Measurements from ENCODE around the gene GJD2. TPM values are rescaled to one million over a fixed set of nuclear protein-coding genes. Genes with fewer than 3 reads are reported as not detected.
A peak's percentile ranks its signal among the peaks of the same experiment; 100 is the strongest.

The GJD2 gene
- total RNA-seq (2021; ENCODE audit: unreplicated experiment), result not detected
- not detected for polyA plus RNA-seq (2012; ENCODE audit: insufficient read length)
- not detected for Bru-seq, nascent RNA
- not detected for BruChase-seq, experiment 1, labeled RNA remaining after a 2-hour chase
- BruChase-seq, experiment 2, labeled RNA remaining after a 6-hour chase, result not detected
- long read RNA-seq, result 0 reads

GRCh38 chr15:34754674-34755418 is at the start of gene GJD2:
Gene GJD2 (minus strand): TSS chr15:34754998. CDS start chr15:34754488, 510 bp downstream.
- H3K27ac ChIP-seq (ENCODE audit: low read length), result no peak within 1 kb of the TSS
- H3K36me3 ChIP-seq (ENCODE audit: control insufficient read depth, insufficient read depth, low read length), result no peaks in the 10 kb centered on the region
- H3K4me3 ChIP-seq (ENCODE audit: low read depth in 2 of 2, low read length in 2 of 2), result peak within 1 kb of the TSS in 1 of 2 experiments; percentile 12; a peak in 1 of 4 replicates
- ATAC-seq, result no peak
- ChIA-PET CTCF (no interaction called here), POLR2A (no interaction called here)
- DNase-seq (ENCODE audit: low read depth, low spot score), result no peak
- intact Hi-C loops (cut with micrococcal nuclease; ENCODE audit: unreplicated experiment), result no loop called here
- no peaks in the 10 kb centered on the region for H3K4me1 ChIP-seq (ENCODE audit: control insufficient read depth, insufficient read depth, low read length)
- H3K9me3 ChIP-seq (ENCODE audit: control insufficient read depth, insufficient read depth, low read depth, low read length), result no peaks in the 10 kb centered on the region
- BruUV-seq (replicated peaks), result no TSS peak
- peaks cover 34% of the 10 kb centered on the region for H3K27me3 ChIP-seq (ENCODE audit: control insufficient read depth, insufficient read depth, low read length)
- in situ Hi-C loops (cut with HindIII; ENCODE audit: low pct_unique_long_range_greater_than_20kb, low sequenced_read_pairs), result no loop called here
- TF ChIP-seq, protein P1, sequence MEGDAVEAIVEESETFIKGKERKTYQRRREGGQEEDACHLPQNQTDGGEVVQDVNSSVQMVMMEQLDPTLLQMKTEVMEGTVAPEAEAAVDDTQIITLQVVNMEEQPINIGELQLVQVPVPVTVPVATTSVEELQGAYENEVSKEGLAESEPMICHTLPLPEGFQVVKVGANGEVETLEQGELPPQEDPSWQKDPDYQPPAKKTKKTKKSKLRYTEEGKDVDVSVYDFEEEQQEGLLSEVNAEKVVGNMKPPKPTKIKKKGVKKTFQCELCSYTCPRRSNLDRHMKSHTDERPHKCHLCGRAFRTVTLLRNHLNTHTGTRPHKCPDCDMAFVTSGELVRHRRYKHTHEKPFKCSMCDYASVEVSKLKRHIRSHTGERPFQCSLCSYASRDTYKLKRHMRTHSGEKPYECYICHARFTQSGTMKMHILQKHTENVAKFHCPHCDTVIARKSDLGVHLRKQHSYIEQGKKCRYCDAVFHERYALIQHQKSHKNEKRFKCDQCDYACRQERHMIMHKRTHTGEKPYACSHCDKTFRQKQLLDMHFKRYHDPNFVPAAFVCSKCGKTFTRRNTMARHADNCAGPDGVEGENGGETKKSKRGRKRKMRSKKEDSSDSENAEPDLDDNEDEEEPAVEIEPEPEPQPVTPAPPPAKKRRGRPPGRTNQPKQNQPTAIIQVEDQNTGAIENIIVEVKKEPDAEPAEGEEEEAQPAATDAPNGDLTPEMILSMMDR (IDR thresholded peaks at IDR 0.05), result no peak
- TF ChIP-seq TCF7L2 (IDR thresholded peaks at IDR 0.05; ENCODE audit: low read depth, low read length) (no peak), POLR2AphosphoS5 (IDR thresholded peaks at IDR 0.05; ENCODE audit: low read depth, low read length) (no peak), SIN3A (IDR thresholded peaks at IDR 0.05; ENCODE audit: borderline replicate concordance, insufficient read depth, low read depth, low read length) (no peak), REST (IDR thresholded peaks at IDR 0.05; ENCODE audit: insufficient read depth in 1 of 2, low read depth in 2 of 2, low read length in 1 of 2) (no peak)

DNA sequence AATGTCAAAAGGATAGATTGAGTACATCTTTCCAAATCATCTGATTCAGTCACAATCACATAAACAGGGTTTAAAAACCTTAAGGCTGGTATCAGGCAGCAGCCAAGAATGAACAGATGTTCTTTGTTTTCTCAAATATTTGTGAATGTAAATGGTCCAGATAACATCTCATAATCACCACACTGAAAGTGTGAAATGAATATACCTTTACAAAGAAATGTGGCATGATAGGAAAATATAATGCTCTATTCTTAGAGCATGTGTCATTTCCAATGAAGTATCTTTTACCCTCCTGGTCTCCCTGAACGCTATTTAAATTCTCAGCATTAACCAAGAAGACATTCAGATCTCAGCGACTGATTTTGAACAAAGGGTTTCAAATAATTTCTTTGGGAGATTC is 49.3 kb upstream of the GJD2 start:
- CTCF ChIA-PET, result no interaction called here
- Histone ChIP-seq H3K4me1 (ENCODE audit: control insufficient read depth, insufficient read depth, low read length) (no peaks in the 10 kb centered on the region), H3K9me3 (ENCODE audit: control insufficient read depth, insufficient read depth, low read depth, low read length) (no peaks in the 10 kb centered on the region), H3K4me3 (ENCODE audit: low read depth in 2 of 2, low read length in 2 of 2) (no peak overlapping the region), H3K27me3 (ENCODE audit: control insufficient read depth, insufficient read depth, low read length) (no peaks in the 10 kb centered on the region), H3K27ac (ENCODE audit: low read length) (no peak overlapping the region), H3K36me3 (ENCODE audit: control insufficient read depth, insufficient read depth, low read length) (no peaks in the 10 kb centered on the region)
- TF ChIP-seq SIN3A (IDR thresholded peaks at IDR 0.05; ENCODE audit: borderline replicate concordance, insufficient read depth, low read depth, low read length), result no peak
- no peak for TF ChIP-seq REST (IDR thresholded peaks at IDR 0.05; ENCODE audit: insufficient read depth in 1 of 2, low read depth in 2 of 2, low read length in 1 of 2)
- TF ChIP-seq, protein P1 (IDR thresholded peaks at IDR 0.05), result no peak
- TF ChIP-seq POLR2AphosphoS5 (IDR thresholded peaks at IDR 0.05; ENCODE audit: low read depth, low read length), result no peak
- TF ChIP-seq TCF7L2 (IDR thresholded peaks at IDR 0.05; ENCODE audit: low read depth, low read length), result no peak
- no TSS peak for BruUV-seq (replicated peaks)
- ATAC-seq, result no peak
- DNase-seq (ENCODE audit: low read depth, low spot score), result no peak
- POLR2A ChIA-PET, result no interaction called here
- intact Hi-C loops (cut with micrococcal nuclease; ENCODE audit: unreplicated experiment), result no loop called here
- in situ Hi-C loops (cut with HindIII; ENCODE audit: low pct_unique_long_range_greater_than_20kb, low sequenced_read_pairs), result no loop called here

Data from Panc1 (cell line).